ENCODE data around the gene OR10G3.

OR10G3 gene

DNA sequence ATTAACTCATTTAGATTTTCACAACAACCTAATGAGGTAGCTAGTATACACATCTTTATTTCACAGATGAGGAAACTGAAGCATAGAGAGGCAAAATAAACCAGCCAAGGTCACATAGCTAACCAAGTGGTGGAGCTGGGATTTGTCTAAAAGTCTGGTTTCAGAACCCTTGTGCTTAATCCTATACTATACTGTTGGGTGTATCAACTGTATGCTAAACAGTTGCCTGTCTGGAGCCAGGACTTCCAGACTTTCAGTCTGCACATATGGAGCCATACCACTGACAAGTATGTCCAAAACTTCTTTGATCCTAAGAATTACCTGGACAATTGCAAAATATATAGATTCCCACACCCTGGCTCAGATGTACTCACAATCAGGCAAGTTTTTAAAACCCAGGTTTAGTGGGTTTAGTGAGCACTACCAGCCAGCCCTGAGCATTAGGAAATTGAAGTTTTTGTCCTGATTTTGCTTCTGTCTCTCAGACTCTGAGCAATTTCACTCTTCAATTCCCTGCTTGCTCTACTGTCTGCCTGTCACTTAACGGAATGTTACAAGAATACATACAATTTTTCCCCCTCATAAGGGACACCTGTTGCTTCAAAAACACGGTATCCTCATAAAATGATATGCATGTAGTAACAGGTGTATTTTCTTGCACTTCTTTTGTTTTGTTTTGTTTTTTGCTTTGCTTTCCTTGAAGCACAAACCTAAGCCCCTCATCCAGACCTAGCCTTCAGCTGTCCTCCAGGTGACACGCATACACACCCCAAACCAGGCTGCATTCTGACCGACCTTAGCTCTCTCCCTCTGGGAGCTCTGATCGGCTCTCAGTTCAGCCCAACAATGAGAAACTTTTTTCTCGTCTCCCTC is 44.1 kb downstream of the OR10G3 start:
- no peak for DNase-seq

DNA sequence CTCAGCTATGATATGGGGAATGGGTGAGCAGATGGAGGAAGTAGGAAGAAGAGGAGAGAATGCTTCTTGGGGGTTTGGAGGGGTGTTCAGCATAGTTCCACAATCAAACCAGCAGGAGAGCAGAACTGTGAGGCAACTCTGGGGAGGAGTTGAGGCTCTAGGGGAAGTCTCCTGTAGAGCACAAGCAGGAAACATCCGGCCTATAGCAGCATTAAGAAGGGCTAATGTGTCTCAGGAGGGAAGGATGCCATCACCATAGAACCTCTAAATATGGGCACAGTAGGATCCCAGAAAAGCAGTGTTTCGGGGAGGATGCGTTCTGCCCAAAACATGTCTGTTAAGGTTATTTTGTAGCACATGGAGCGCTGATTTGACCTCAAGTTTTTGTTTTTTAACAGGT is 45.3 kb downstream of the OR10G3 start:
- DNase-seq: no peak

DNA sequence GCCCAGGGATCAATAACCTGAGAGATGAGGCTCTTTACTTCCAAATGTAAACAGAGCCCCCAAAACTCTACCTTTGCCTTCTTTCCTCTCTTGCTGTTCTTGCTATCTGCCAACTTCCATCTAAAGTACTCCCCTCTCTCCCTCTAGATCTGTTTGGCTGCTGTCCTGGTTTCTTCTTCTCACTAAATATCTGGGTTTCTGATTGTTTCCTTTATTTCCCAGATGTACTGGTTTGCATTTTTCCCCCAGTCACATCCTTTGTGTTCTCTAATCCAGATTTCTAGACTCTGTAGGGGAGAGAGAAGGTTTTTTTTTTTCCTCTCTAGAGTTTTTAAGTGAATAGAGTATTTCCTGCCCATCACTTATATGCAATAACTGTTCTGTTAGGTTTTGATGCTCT is 46.6 kb downstream of the OR10G3 start:
- DNase-seq: no peak

DNA sequence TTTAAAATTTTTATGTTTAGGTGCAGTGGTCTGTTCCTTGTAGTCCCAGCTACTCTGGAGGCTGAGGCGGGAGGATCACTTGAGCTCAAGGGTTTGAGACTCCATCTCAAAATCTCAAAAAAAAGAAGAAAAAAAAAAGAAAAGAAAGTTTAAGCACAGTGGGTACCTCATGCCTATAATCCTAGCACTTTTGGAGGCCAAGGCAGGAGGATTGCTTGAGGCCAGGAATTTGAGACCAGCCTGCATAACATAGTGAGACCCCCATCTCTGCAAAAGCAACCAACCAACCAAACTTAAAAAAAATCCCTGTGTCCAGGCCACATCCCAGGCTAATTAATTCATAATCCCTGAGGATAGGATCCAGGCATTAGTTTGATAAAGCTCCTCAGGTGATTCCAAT is 50.4 kb downstream of the OR10G3 start:
- DNase-seq: no peak

DNA sequence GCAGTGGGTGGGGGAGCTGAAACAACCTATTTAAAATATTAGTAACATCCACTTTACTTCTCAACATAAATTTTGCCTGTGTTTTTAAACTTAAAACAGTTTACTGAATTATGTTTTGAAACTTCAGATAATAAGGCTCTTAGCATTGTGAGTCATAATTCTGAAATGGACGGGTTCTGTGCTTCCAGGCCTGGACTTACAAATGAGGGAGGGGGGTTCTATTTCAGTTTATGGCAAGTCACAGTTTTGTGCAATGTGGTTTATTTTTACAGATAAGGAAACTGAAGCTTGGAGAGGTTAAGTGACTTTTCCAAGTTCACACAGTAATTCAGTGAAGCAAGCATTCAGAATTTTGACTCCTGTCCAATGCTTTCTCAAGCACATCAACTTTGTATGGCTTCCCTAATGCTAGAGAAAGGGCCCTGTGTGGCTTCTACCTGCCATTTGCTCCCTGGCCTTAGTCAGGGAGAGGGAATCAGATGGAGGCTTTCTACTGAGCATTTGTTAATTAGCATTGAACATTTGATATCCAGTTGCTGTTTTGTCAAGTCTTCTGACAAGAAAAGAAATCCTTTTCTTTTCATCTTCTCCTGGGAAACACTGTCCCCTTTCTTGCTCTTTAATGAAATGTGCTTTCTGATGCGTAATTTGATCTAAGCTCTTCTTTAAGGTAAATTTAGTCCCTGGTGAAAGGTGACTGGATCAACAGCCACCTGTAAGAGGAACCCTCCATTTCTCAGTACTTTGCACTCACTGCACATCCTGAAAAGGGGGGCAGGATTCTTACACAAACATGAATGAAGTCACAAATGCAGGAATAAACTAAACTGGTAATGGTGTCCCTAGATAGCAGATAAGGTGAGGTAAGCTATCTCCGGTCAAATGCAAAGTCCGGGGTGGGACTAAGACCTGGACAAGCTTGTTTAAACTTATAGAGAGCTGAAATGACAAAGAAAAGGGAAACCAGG is 51.2 kb downstream of the OR10G3 start:
- DNase-seq: no peak

DNA sequence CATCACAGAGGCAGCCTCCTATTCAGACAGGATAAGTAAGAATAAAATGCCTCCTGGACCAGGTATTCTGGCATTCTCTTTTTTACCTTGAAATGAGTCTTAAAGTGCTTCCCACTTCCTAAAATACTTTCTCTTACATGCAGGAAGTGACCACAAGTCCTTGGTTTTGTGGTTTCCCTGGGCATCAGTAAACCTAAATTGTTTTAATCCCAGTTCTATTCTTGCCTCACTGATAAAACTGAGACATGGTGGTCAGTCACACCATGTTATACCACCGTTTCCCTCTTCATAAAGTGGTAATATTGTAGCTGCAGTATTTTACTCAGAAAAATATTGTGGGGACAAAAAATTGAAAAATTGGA is 52.6 kb downstream of the OR10G3 start:
- no peak for DNase-seq

DNA sequence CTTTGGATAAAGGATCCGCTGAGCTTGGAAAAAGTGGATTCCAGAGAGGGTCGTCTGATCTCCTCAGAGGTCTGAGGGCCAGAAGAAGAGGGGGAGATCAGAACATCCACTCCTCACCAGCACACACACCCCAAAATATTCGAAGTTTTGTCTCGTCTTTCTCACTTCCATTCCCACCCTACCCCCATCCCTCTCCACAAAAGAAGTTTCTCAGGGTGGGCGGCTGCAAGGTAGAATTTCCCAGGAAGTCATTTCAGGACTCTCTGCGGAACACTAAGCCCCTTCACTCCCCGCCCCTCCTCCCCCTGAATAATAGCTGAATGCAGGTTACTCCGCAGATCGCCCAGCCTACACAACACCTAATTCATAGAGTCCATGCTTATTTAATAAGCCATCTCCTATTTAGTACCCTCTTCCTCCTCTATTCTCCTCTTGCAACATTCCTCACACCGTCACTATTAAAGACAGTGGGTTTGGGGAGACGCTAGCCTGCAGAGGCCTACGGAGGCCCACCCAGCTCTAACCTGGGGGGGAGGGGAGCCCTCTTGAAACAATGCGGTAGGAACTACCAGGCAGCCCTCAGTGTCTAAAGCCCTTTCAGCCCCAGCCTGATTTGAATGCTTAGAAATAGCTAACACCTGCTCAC is 53.1 kb downstream of the OR10G3 start:
- no peak for DNase-seq

DNA sequence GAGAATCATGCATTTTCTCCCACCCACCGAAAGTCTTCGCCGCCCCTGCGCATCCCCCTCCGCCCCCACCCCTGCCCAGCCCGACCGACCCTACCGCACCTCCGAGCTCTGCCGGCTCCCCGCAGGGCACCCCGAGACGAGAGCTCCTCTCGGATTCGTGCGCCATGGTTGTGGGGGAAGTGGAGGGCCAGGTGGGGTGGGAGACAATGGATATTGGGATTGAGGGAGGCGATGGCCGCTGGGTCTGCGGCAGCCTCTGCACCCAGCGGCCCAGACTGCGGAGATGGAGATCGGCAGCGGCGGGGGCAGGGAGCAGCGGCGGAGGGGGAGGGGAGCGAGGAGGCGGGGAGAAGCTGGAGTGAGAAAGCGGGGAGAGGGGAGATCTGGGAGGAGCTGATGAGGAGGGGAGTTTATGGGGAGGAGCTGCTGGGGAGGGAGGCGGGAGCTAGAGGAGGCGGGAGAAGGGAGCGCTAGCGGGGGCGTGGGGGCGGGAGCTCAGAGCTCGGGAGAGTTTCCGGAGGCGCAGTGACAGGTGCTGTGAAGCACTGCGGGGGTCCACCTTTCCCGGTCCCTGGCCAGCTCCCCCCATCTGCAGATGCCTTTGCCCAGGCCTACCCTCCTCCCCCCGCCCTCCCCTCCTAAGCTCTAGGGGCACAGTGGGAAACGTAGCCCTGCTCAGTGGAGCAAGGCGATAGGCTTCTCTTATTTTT is 53.8 kb downstream of the OR10G3 start, which contains the start of gene SALL2:
SALL2 (minus strand) TSS at position 385 of the 710 bp plus-strand sequence; CDS start at position 166, 219 bp downstream.
- DNase-seq: peak; percentile 32 to 60 (median 54)

DNA sequence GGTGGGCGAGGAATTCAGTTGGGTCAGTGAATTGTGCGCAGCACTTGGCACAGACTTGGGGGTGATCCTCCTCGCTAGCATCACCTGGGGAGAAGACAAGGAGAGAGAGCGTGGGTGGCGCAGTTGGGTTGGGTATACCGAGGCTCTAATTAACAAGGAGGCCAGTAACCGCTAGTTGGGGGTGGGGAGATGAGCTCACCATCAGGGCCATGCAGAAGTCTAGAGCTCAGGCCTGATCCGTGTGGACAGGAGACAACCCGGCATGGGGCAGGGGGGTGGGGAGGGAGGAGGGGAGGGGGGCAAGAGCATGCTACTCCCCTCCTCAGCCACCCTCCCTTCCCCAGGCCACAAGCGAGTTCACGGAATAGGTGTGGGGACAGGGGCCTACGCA is 54.3 kb downstream of the OR10G3 start:
- no peak for DNase-seq

DNA sequence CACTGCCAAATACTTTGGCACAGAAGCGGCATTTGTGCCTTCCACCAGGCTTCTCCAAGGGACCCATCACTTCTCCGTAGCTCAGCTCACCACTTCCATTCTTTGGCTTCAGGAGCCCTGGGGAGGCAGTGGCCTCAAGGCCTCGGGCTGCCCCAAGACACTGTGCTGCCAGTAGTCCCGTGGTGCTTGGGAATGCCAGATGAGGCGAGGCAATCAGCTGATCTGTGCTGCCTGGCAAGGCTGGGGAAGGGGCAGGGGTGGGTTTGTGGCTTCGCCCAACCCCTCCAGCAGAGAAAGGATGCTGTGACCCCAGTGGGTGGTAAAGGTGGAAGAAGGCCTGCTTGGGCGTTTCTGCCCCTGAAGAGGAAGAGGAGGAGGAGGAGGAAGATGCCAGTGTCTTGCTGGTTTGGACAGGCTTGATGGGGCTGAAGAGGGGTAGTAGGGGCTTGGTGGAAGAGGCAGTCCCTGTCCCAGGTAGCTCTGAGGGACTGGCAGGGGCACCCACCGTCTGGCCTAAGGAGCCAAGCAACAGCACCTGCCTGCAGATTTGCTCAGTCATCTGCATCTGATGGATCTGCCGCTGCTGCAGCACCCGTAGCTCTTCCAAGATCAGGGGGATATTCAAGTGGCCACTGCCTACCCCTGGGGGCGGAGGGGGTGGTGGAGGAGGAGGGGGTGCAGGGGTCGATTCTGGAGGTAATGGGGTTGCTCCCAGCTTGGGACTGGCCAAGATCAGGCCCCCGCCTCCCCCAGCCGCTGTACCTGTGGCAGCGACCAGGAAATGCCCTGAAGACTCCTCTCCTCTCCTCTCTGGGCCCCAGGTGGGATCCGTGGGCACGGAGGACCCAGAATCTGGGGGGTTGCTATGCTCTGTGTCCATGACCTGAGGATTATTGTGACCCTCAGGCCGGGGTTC is 55.0 kb downstream of the OR10G3 start:
- no peak for DNase-seq

DNA sequence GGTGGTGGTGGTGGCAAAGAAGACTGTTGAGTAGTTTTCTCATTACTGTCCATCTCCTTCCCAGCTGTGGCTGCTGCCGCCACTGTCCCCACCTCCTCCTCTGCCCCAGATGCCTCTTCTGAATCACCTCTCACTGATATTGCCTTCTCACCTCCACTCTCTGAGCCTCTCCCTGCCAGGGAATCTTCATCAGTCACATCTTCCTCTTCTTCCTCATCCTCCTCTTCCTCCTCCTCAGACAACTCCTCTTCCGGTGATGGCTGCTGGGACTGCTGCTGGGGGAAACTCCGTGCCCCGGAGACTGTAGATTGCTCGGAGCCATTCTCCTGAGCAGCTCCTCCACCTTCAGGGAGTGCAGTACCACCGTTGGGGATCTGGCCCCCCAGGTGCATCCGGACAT is 56.7 kb downstream of the OR10G3 start:
- DNase-seq: no peak

DNA sequence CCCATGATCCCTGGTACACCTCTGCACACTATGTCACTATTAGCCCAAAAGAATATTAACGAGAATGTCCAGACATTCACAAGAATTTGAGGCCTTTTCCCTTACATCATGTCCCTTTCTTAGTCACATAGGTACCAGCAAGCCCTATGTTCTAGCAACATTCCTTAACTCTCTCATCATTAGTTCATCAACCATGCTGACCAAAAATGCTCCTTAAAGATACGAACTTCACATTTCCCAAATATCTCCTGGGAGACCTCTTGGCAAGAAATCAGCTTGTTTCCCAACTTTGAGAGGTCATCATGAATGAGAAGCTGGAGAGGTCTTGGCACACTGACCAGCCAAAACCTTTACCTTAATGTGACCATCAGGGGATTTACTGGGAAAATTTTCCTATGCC is 58.4 kb downstream of the OR10G3 start:
- DNase-seq: no peak

DNA sequence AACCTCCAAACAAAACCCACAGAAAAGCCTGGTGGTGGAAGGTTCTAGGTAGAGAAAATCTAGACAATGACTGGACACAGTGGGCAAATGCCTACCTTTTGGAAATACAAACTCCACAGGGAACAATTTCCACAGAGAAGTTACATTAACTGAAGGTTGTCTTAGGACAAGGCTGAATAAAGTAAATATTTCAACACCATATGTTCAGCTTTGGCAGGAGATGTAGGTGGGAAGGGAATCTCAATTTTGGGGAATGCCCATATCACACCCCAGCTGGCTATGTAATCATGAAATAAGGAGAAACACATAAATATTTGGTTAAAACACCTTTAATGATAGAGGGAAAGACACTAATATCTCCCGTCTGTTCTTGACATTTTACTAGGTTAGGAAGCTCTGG is 59.1 kb downstream of the OR10G3 start:
- no peak for DNase-seq

DNA sequence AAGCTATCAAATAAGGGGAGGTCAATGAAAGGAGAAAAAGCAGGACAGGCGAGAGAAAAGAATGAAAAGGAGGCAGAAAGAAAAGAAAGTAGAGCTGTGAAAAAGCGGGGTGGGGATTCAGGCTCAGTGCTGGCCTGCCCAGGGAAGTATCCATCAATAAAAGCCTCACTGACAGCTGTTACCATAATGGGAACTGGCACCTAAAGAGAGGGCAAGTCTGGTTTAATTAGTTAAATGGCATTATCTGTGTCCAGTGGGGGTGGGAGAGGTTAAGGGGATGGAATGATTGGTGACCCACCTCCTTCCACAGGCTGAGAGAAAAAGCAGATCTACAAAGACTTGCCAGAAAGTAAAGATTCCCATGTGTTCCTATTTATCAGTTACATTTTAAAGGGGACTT is 61.2 kb downstream of the OR10G3 start:
- no peak for DNase-seq
